Breast epithelium (tissue), 4 donors: ENCODE data around the gene CTNNBL1. TPM values are rescaled to one million over a fixed set of nuclear protein-coding genes. Genes with fewer than 3 reads are reported as not detected.

Source experiments
- DNase-seq, 2 donors: peaks; one replicate each; pipeline ENCODE4 v3.0.0-alpha.2; 2019; ENCODE audit warnings: low spot score in 2 of 2
- H3K27ac ChIP-seq, 2 donors: fragments of 200-600 bp; sonication (generic) in 1 of 2; one replicate each; pipeline ENCODE4 v1.5.1; 2016 to 2019; ENCODE audit warnings: mild to moderate bottlenecking in 1 of 2
- H3K27me3 ChIP-seq, 2 donors: fragments of 200-600 bp; sonication (generic) in 1 of 2; one replicate each; pipeline versions ENCODE4 v1.5.1 to v1.6.0; 2017 to 2019; ENCODE audit warnings: control low read depth in 1 of 2, mild to moderate bottlenecking in 1 of 2
- H3K36me3 ChIP-seq: fragments of 200-600 bp; one replicate; pipeline ENCODE4 v1.5.1; 2019
- H3K4me1 ChIP-seq, 2 donors: fragments of 200-600 bp; sonication (generic); one replicate each; pipeline ENCODE4 v1.5.1; 2016 to 2019; ENCODE audit warnings: control low read depth in 1 of 2
- H3K4me3 ChIP-seq, 3 donors: fragments of 200-600 bp; sonication (generic); 1 replicate in 2 of 3; 2 replicates in 1 of 3; pipeline ENCODE4 v1.5.1; 2016 to 2019; ENCODE audit warnings: mild to moderate bottlenecking in 3 of 3, moderate library complexity in 2 of 3
- H3K9me3 ChIP-seq, 2 donors: fragments of 200-600 bp; sonication (generic) in 1 of 2; one replicate each; pipeline ENCODE4 v1.5.1; 2016 to 2019; ENCODE audit warnings: control low read depth in 1 of 2
- POLR2A ChIP-seq: fragments of 450-650 bp; IDR thresholded peaks from one replicate; pipeline ENCODE4 v1.6.1; 2016; ENCODE audit warnings: antibody characterized with exemption, mild to moderate bottlenecking, moderate library complexity
- POLR2AphosphoS5 ChIP-seq, 3 donors: sonication (generic); formaldehyde crosslinking; IDR thresholded peaks; one replicate each; pipeline ENCODE4 v1.6.1; 2017; ENCODE audit warnings: antibody characterized with exemption in 3 of 3
- intact Hi-C: fragments of 100-400 bp; cut with DNase I; formaldehyde crosslinking; loops from one replicate; pipeline ENCODE4 v1.15.1; 2023; ENCODE audit warnings: low total_unique reads
- total RNA-seq, 3 donors: library from RNA; depleted of rRNA; stranded (reverse); fragments of >200 nt; gene quantifications; one replicate each; pipeline ENCODE4 v1.1.0, GENCODE V29; 2016
- TF ChIP-seq, protein P1 (sequence below), 3 donors: fragments of 450-650 bp; IDR thresholded peaks; one replicate each; pipeline ENCODE4 v1.5.1; 2016 to 2017; ENCODE audit warnings: antibody characterized with exemption in 3 of 3, mild to moderate bottlenecking in 3 of 3, moderate library complexity in 3 of 3

CTNNBL1 gene
- total RNA-seq, 3 donors from 2014 or later: 32.2 to 37.0 (median 32.4) TPM

DNA sequence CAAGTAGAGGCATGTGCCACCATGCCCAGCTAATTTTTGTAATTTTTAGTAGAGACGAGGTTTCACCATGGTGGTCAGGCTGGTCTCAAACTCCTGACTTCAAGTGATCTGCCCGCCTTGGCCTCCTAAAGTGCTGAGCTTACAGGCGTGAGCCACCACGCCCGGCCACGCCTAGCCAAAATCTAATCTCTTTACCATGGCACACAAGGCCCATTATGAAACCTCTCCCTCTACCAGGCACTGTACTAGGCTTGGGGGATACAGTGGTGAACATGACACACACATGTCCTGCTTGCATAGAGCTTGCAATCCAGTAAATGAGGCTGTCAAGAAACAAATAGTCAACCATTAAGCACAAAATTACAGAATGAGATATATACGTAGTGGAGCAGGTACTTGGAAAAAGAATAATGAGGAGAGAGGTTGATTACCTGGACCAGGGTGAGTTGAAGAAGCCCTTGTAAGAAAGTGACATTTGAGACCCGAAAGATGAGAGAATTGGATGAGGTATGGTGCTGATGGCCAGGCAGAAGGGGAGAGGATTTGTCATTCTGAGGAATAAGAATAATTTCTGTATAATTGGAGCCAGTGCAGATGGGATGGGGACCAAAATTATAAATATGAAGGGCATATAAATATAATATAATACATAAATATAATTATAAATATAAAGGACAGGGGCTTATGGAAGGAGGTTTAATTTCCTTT is 1.2 kb upstream of the CTNNBL1 start:
- DNase-seq: no peak
- intact Hi-C loops: no loop called here

GRCh38 chr20:37693242-37693634 is 592 bp upstream of the CTNNBL1 start:
- H3K4me1 ChIP-seq: peaks cover 0 to 4% of the 10 kb centered on the region in 2 donors
- intact Hi-C loops: no loop called here
- DNase-seq: no peak
- no peak for TF ChIP-seq POLR2AphosphoS5 (IDR thresholded peaks at IDR 0.05)
- TF ChIP-seq, protein P1, sequence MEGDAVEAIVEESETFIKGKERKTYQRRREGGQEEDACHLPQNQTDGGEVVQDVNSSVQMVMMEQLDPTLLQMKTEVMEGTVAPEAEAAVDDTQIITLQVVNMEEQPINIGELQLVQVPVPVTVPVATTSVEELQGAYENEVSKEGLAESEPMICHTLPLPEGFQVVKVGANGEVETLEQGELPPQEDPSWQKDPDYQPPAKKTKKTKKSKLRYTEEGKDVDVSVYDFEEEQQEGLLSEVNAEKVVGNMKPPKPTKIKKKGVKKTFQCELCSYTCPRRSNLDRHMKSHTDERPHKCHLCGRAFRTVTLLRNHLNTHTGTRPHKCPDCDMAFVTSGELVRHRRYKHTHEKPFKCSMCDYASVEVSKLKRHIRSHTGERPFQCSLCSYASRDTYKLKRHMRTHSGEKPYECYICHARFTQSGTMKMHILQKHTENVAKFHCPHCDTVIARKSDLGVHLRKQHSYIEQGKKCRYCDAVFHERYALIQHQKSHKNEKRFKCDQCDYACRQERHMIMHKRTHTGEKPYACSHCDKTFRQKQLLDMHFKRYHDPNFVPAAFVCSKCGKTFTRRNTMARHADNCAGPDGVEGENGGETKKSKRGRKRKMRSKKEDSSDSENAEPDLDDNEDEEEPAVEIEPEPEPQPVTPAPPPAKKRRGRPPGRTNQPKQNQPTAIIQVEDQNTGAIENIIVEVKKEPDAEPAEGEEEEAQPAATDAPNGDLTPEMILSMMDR (IDR thresholded peaks at IDR 0.05): no peak
- no peak for TF ChIP-seq POLR2A
- H3K4me3 ChIP-seq: peak overlapping the region; percentile 71 to 74 (median 73)
- peak overlapping the region in 1 of 2 donors; percentile 6 for H3K27ac ChIP-seq
- H3K9me3 ChIP-seq: no peaks in the 10 kb centered on the region
- H3K27me3 ChIP-seq: peaks cover 0 to 4% of the 10 kb centered on the region in 2 donors
- no peaks in the 10 kb centered on the region for H3K36me3 ChIP-seq

More for the DNA sequence above, 1.2 kb upstream of the CTNNBL1 start:
- no peaks in the 10 kb centered on the region for H3K36me3 ChIP-seq
- no peaks in the 10 kb centered on the region for H3K9me3 ChIP-seq
- TF ChIP-seq POLR2AphosphoS5 (IDR thresholded peaks at IDR 0.05): no peak
- TF ChIP-seq POLR2A: no peak
- TF ChIP-seq, protein P1 (IDR thresholded peaks at IDR 0.05): no peak
- peaks cover 0 to 4% of the 10 kb centered on the region in 2 donors for H3K27me3 ChIP-seq
- H3K4me1 ChIP-seq: peaks cover 0 to 4% of the 10 kb centered on the region in 2 donors
- no peak overlapping the region for H3K4me3 ChIP-seq
- no peak overlapping the region for H3K27ac ChIP-seq

DNA sequence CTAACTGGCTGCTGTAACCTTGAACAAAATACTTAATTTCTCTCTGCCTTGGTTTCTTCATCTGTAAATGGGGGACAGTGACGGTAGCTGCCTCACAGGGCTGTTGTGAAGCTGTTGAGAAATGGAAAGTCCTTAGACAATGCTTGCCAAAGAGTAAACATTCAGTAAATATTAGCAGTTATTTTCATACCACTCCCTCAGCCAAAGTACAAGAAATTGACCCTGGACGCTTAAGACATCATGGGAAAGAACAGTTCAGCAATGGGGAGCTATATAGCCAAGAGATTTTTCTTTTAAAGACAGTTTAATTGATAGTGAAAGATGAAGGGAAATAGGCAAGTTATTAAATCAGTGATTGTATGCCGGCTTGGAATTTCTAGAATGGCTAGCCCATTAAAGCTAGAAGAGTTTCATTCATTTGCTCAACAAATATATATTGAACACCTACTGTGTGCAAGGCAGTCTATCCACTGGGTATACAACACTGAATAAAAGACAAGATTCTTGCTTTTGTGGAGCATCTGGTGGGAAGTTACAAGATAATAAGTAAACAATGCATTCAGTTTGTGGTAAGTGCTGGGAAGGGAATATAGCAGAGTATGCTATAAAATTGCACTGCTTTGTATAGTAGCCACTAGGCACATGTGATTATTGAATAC is 2.0 kb downstream of the CTNNBL1 start:
- Histone ChIP-seq H3K36me3 (no peaks in the 10 kb centered on the region), H3K4me3 (no peak overlapping the region), H3K27me3 (no peaks in the 10 kb centered on the region), H3K27ac (no peak overlapping the region), H3K4me1 (peaks cover 0 to 4% of the 10 kb centered on the region in 2 donors), H3K9me3 (no peaks in the 10 kb centered on the region)
- DNase-seq: no peak
- TF ChIP-seq POLR2A: no peak
- TF ChIP-seq POLR2AphosphoS5 (IDR thresholded peaks at IDR 0.05): no peak
- TF ChIP-seq, protein P1 (IDR thresholded peaks at IDR 0.05): no peak
- intact Hi-C loops: no loop called here

DNA sequence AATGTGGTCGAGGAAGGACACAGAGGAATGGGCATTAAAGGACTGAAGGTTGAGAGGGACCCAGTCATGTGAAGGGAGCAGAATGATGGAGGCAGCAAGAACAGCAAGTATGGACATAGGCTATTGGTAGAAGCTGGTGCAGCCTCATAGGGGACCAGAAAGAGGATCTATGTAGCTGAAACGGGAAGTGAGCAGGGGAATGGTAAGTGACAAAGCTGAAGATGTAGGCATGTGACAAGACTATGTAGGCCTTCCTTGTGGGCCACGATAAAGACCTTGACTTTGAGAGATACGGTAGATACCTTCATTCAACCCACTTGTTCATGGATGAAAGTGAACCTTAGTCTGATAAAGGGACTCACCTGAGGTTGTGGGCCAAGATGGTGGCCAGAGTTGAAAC is 3.5 kb downstream of the CTNNBL1 start:
- peaks cover 0 to 4% of the 10 kb centered on the region in 2 donors for H3K4me1 ChIP-seq
- intact Hi-C loops: no loop called here
- no peaks in the 10 kb centered on the region for H3K27me3 ChIP-seq
- no peak for DNase-seq
- H3K4me3 ChIP-seq: no peak overlapping the region
- no peaks in the 10 kb centered on the region for H3K9me3 ChIP-seq
- no peak overlapping the region for H3K27ac ChIP-seq
- no peaks in the 10 kb centered on the region for H3K36me3 ChIP-seq
- TF ChIP-seq POLR2A (no peak), POLR2AphosphoS5 (IDR thresholded peaks at IDR 0.05) (no peak)
- TF ChIP-seq, protein P1 (IDR thresholded peaks at IDR 0.05): no peak

- H3K4me1 ChIP-seq: peaks cover 0 to 4% of the 10 kb centered on the region in 2 donors
- no peak overlapping the region for H3K4me3 ChIP-seq
- TF ChIP-seq, protein P1 (IDR thresholded peaks at IDR 0.05): no peak
- TF ChIP-seq POLR2AphosphoS5 (IDR thresholded peaks at IDR 0.05) (no peak), POLR2A (no peak)
- H3K9me3 ChIP-seq: no peaks in the 10 kb centered on the region
- intact Hi-C loops: no loop called here
- H3K27ac ChIP-seq: no peak overlapping the region
- H3K36me3 ChIP-seq: no peaks in the 10 kb centered on the region
- DNase-seq: no peak
- no peaks in the 10 kb centered on the region for H3K27me3 ChIP-seq
Observed at GRCh38 chr20:37699202-37699601, 5.4 kb downstream of the CTNNBL1 start.
